Nephron progenitor cell (in vitro differentiated cells): ENCODE data around the gene SMURF2.
A peak's percentile ranks its signal among the peaks of the same experiment; 100 is the strongest.

Experiments
- DNase-seq: peaks from one replicate; pipeline ENCODE4 v3.0.0; 2021
- H3K27ac Mint-ChIP-seq: 2 replicates; pipeline ENCODE4 v1.8.0; 2021; ENCODE audit warnings: mild to moderate bottlenecking, moderate library complexity, mixed read lengths
- H3K27me3 Mint-ChIP-seq: 2 replicates; pipeline ENCODE4 v1.8.0; 2021; ENCODE audit warnings: mild to moderate bottlenecking, low read depth, mixed read lengths; ENCODE audit not compliant: poor library complexity
- H3K36me3 Mint-ChIP-seq: 2 replicates; pipeline ENCODE4 v1.8.0; 2021; ENCODE audit warnings: low read depth, mixed read lengths
- H3K4me1 Mint-ChIP-seq: 2 replicates; pipeline ENCODE4 v1.8.0; 2021; ENCODE audit warnings: mixed read lengths
- H3K4me3 Mint-ChIP-seq: 2 replicates; pipeline ENCODE4 v1.8.0; 2021; ENCODE audit warnings: mild to moderate bottlenecking, moderate library complexity, mixed read lengths
- H3K9me3 Mint-ChIP-seq: 2 replicates; pipeline ENCODE4 v1.8.0; 2021; ENCODE audit warnings: mild to moderate bottlenecking, moderate library complexity, mixed read lengths
- TF ChIP-seq, protein P1 (sequence below): fragments of 200-600 bp; sonication (generic); IDR thresholded peaks from 2 replicates; pipeline ENCODE4 v1.5.0; 2021; ENCODE audit warnings: antibody characterized with exemption

The SMURF2 gene

DNA sequence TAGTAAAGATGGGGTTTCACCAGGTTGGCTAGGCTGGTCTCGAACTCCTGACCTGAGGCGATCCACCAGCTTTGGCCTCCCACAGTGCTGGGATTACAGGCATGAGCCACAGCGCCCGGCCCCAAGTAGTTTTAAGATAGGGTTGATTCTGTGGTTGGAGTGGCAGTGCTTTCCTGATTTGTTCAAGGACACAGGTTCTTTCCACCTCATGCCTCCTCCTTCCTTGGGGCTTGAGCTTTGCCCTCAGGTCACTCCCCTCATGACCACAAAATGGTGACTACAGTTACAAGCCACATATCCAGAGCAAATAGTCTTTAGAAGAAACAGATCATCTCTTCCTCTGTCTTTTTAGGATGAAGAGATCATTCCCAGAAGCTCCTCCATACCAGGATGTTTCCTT lies 25.3 kb upstream of the SMURF2 start:
- DNase-seq = no peak
- H3K4me3 Mint-ChIP-seq = no peak overlapping the region
- TF ChIP-seq, protein P1, sequence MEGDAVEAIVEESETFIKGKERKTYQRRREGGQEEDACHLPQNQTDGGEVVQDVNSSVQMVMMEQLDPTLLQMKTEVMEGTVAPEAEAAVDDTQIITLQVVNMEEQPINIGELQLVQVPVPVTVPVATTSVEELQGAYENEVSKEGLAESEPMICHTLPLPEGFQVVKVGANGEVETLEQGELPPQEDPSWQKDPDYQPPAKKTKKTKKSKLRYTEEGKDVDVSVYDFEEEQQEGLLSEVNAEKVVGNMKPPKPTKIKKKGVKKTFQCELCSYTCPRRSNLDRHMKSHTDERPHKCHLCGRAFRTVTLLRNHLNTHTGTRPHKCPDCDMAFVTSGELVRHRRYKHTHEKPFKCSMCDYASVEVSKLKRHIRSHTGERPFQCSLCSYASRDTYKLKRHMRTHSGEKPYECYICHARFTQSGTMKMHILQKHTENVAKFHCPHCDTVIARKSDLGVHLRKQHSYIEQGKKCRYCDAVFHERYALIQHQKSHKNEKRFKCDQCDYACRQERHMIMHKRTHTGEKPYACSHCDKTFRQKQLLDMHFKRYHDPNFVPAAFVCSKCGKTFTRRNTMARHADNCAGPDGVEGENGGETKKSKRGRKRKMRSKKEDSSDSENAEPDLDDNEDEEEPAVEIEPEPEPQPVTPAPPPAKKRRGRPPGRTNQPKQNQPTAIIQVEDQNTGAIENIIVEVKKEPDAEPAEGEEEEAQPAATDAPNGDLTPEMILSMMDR = no peak
- peaks cover 9% of the 10 kb centered on the region for H3K27me3 Mint-ChIP-seq
- peaks cover 14% of the 10 kb centered on the region for H3K4me1 Mint-ChIP-seq
- no peaks in the 10 kb centered on the region for H3K9me3 Mint-ChIP-seq
- H3K27ac Mint-ChIP-seq = no peak overlapping the region
- H3K36me3 Mint-ChIP-seq = no peaks in the 10 kb centered on the region

DNA sequence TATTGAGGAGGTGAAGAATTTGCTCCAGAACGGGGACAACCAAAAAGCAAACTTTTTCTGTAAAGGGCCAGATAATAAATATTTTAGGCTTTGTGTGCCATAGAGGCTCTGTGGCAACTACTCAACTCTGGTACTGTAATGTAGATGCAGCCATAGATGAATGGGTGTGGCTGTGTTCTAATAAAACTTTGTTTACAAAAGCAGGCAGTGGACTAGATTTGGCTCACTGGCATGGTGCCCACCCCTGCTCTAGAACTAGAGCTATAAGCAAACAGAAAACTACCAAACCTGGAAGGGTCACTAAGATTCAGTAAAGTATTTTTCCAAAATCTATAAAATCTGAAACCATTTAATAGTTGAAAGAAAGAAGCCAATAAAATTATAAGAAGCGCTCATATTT lies 24.6 kb upstream of the SMURF2 start:
- TF ChIP-seq, protein P1 = no peak
- peaks cover 14% of the 10 kb centered on the region for H3K4me1 Mint-ChIP-seq
- H3K9me3 Mint-ChIP-seq = no peaks in the 10 kb centered on the region
- no peak for DNase-seq
- no peak overlapping the region for H3K4me3 Mint-ChIP-seq
- H3K27me3 Mint-ChIP-seq = peaks cover 9% of the 10 kb centered on the region
- H3K36me3 Mint-ChIP-seq = no peaks in the 10 kb centered on the region
- H3K27ac Mint-ChIP-seq = no peak overlapping the region

DNA sequence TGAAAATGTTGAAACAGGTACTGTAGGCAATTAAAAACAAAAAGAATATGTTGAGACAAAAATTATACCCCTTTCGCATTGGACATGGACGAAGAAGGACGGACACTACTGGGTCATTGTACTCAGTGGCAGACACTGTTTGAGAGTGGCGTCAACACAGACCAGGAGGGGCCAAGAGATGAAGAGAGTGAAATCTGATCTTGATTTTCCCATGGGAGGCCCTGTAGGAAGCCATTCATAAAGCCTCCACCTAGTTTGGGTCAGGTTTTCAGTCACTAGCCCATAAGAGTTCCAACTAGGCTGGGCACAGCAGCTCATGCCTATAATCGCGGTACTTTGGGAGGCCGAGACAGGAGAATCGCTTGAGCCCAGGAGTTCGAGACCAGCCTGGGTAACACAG lies 23.6 kb upstream of the SMURF2 start:
- no peak for DNase-seq
- no peaks in the 10 kb centered on the region for H3K36me3 Mint-ChIP-seq
- peaks cover 9% of the 10 kb centered on the region for H3K27me3 Mint-ChIP-seq
- H3K4me3 Mint-ChIP-seq = no peak overlapping the region
- H3K4me1 Mint-ChIP-seq = peaks cover 14% of the 10 kb centered on the region
- H3K27ac Mint-ChIP-seq = peak overlapping the region; percentile 39
- TF ChIP-seq, protein P1 = no peak
- H3K9me3 Mint-ChIP-seq = no peaks in the 10 kb centered on the region

DNA sequence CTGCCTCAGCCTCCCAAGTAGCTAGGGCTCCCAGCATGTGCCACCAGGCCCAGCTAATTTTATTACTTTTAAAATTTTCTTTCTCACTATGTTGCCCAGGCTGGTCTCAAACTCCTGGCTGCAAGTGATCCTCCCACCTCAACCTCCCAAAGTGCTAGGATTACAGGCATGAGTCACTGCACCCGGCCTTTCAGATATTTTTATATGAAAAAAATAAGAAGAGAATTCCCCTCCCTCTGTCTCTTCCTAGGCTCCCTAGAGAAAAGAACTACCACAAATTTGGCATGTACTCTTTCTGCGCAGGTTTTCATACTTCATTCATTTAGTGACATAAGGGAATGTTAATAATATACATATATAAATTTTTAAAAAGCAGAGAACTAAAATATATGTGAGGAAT lies 21.7 kb upstream of the SMURF2 start:
- Mint-ChIP-seq H3K36me3 (no peaks in the 10 kb centered on the region), H3K4me3 (no peak overlapping the region), H3K4me1 (peaks cover 14% of the 10 kb centered on the region), H3K27me3 (peaks cover 5% of the 10 kb centered on the region), H3K9me3 (no peaks in the 10 kb centered on the region), H3K27ac (no peak overlapping the region)
- TF ChIP-seq, protein P1 = no peak
- no peak for DNase-seq

DNA sequence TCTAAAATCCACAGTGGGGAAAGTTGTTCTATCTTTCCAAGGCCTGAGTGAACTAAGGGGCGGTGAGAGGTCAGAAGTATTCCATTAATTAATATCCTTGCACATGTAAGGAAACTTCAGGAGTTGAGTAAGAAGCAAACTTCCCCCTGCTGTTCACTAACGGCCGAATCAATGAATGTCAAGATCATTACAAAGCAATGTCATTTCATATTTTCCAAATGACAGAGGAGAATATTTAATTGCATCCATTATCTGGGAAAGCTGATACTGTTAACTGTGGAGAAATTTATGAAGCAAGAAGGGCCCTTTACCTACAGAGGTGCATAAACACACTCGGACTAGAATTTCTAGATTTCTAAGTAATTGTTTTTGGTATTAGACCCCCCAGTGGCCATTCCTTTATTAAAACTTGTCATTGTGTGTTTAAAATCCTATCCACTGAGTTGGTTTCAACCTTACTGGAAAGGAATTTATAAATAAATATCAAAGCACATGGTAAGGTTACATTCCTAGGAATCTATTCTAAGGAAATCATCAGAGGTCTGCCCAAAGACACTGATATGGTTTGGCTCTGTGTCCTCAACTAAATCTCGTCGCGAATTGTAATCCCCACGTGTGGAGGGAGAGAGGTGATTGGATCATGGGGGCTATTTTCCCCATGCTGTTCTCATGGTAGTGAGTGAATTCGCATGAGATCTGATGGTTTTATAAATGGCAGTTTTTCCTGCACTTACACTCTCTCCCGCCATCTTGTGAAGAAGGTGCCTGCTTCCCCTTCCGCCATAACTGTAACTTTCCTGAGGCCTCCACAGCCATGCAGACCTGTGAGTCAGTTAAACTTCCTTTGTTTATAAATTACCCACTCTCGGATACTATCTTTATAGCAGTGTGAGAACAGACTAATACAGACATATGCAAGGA lies 20.4 kb upstream of the SMURF2 start:
- Mint-ChIP-seq H3K36me3 (no peaks in the 10 kb centered on the region), H3K4me3 (no peak overlapping the region), H3K9me3 (no peaks in the 10 kb centered on the region), H3K27ac (no peak overlapping the region), H3K4me1 (peaks cover 14% of the 10 kb centered on the region), H3K27me3 (peaks cover 4% of the 10 kb centered on the region)
- TF ChIP-seq, protein P1 = no peak
- DNase-seq = no peak
